B cell (primary cell): Measurements from ENCODE around the gene MCM10. TPM values are rescaled to one million over a fixed set of nuclear protein-coding genes. Genes with fewer than 3 reads are reported as not detected.

Source experiments
- ATAC-seq: fragments of 200-7000 bp; cut with Tn5 transposase; one replicate; pipeline ENCODE4 v1.10.0; 2021; ENCODE audit warnings: low read depth, mild to moderate bottlenecking, moderate number of reproducible peaks, moderate library complexity
- CTCF ChIA-PET: fragments of 350-600 bp; sonication (Branson Sonifier 250); formaldehyde crosslinking; loops from one replicate; lab custom pipeline; 2021; ENCODE audit warnings: antibody characterized with exemption, inconsistent platforms; lab: Charles Lee
- POLR2A ChIA-PET: fragments of 350-600 bp; sonication (Branson Sonifier 250); formaldehyde crosslinking; loops from one replicate; lab custom pipeline; 2021; ENCODE audit warnings: antibody characterized with exemption; lab: Charles Lee
- DNase-seq: peaks from one replicate; pipeline ENCODE4 v3.0.0; 2013
- H2AFZ ChIP-seq: 2 replicates; pipeline ENCODE4 v1.6.1; 2012; ENCODE audit warnings: mild to moderate bottlenecking, low read depth, low read length; ENCODE audit not compliant: insufficient read depth, poor library complexity, severe bottlenecking
- H3K27ac ChIP-seq, 2 donors: 1 replicate in 1 of 2; 2 replicates in 1 of 2; pipeline ENCODE4 v1.5.1; 2012 to 2013; ENCODE audit warnings: low read length in 2 of 2, mild to moderate bottlenecking in 2 of 2, moderate library complexity in 1 of 2
- H3K27me3 ChIP-seq, 4 experiments: fragments of 200-600 bp in 1 of 4; sonication (generic) in 1 of 4; replicated peaks in 1 of 4; 1 replicate in 2 of 4; 2 replicates in 2 of 4; pipeline versions ENCODE4 v1.6.1 to v1.7.0; 2013 to 2016; ENCODE audit warnings: low read length in 3 of 4, mild to moderate bottlenecking in 2 of 4, mixed read lengths in 1 of 4, moderate library complexity in 1 of 4; ENCODE audit not compliant: insufficient read depth in 4 of 4, control insufficient read depth in 3 of 4; ENCODE audit errors: control extremely low read depth in 1 of 4
- H3K36me3 ChIP-seq, 2 experiments: replicated peaks in 1 of 2; 1 replicate in 1 of 2; 2 replicates in 1 of 2; pipeline versions ENCODE4 v1.6.1 to v1.7.1; 2013; ENCODE audit warnings: low read length in 1 of 2; ENCODE audit not compliant: insufficient read depth in 2 of 2, control insufficient read depth in 1 of 2; ENCODE audit errors: control extremely low read depth in 1 of 2, extremely low read depth in 1 of 2
- H3K4me1 ChIP-seq, 2 donors: fragments of 200-600 bp in 1 of 2; sonication (generic) in 1 of 2; 1 replicate in 1 of 2; 2 replicates in 1 of 2; pipeline versions ENCODE4 v1.5.1 to v1.6.1; 2013 to 2017; ENCODE audit warnings: low read length in 2 of 2; ENCODE audit not compliant: control insufficient read depth in 2 of 2, insufficient read depth in 2 of 2
- H3K4me2 ChIP-seq: replicated peaks from 2 replicates; pipeline ENCODE3; 2012; ENCODE audit warnings: mild to moderate bottlenecking, low read depth, low read length; ENCODE audit not compliant: poor library complexity, severe bottlenecking
- H3K4me3 ChIP-seq, 5 experiments: fragments of 200-600 bp in 1 of 5; sonication (generic) in 1 of 5; 1 replicate in 3 of 5; 2 replicates in 2 of 5; pipeline versions ENCODE4 v1.5.1 to v1.7.0; 2011 to 2016; ENCODE audit warnings: low read length in 4 of 5, mild to moderate bottlenecking in 4 of 5, low read depth in 2 of 5, control low read depth in 1 of 5, moderate library complexity in 1 of 5; ENCODE audit not compliant: insufficient read depth in 1 of 5; ENCODE audit errors: control extremely low read depth in 1 of 5, extremely low read depth in 1 of 5
- H3K79me2 ChIP-seq: fragments of 200-600 bp; sonication (generic); one replicate; pipeline ENCODE4 v1.6.0; 2016; ENCODE audit warnings: low read length; ENCODE audit not compliant: control insufficient read depth, insufficient read depth
- H3K9ac ChIP-seq: fragments of 200-600 bp; sonication (generic); 2 replicates; pipeline ENCODE4 v1.6.1; 2017; ENCODE audit warnings: mild to moderate bottlenecking, low read length, moderate library complexity
- H3K9me3 ChIP-seq, 3 donors: one replicate each; pipeline versions ENCODE4 v1.6.1 to v1.7.1; 2013; ENCODE audit warnings: low read length in 2 of 3; ENCODE audit not compliant: control insufficient read depth in 2 of 3, insufficient read depth in 1 of 3; ENCODE audit errors: control extremely low read depth in 1 of 3
- H4K20me1 ChIP-seq: 2 replicates; pipeline ENCODE4 v1.6.0; 2012; ENCODE audit warnings: mild to moderate bottlenecking, low read length; ENCODE audit not compliant: insufficient read depth, control insufficient read depth, poor library complexity, severe bottlenecking
- H3K27ac Mint-ChIP-seq: one replicate; pipeline ENCODE4 v1.8.0; 2021; ENCODE audit warnings: mixed read lengths
- H3K27me3 Mint-ChIP-seq: one replicate; pipeline ENCODE4 v1.8.0; 2021; ENCODE audit warnings: mixed read lengths
- H3K4me1 Mint-ChIP-seq: one replicate; pipeline ENCODE4 v1.8.0; 2021; ENCODE audit warnings: mixed read lengths
- H3K4me3 Mint-ChIP-seq: one replicate; pipeline ENCODE4 v1.8.0; 2021; ENCODE audit warnings: mixed read lengths
- H3K9me3 Mint-ChIP-seq: one replicate; pipeline ENCODE4 v1.8.0; 2022; ENCODE audit warnings: mixed read lengths; ENCODE audit not compliant: insufficient read depth
- EZH2 ChIP-seq: IDR thresholded peaks from 2 replicates; pipeline ENCODE4 v1.6.1; 2012; ENCODE audit warnings: borderline replicate concordance, low read depth, mild to moderate bottlenecking, moderate library complexity, low read length; ENCODE audit not compliant: insufficient read depth, poor library complexity, severe bottlenecking
- WGBS: methylation state at CpG from one replicate; pipeline ENCODE4 v1.1.5; 2013; ENCODE audit warnings: missing lambda C conversion rate; ENCODE audit not compliant: insufficient coverage; 5-methylcytosine and 5-hydroxymethylcytosine counted together
- intact Hi-C: fragments of 100-400 bp; cut with micrococcal nuclease; formaldehyde crosslinking; loops from one replicate; pipeline ENCODE4 v1.10.0; 2022
- polyA plus RNA-seq: library from polyadenylated mRNA; depleted of rRNA; stranded (reverse); fragments of >200 nt; gene quantifications from 2 replicates; pipeline ENCODE4 v1.2.3, GENCODE V29; 2012
- total RNA-seq, 2 donors: library from RNA; stranded (reverse); fragments of 120-200 nt in 1 of 2; gene quantifications; 1 replicate in 1 of 2; 2 replicates in 1 of 2; pipeline versions ENCODE4 v1.2.3 to v1.2.4, GENCODE V29; 2013 to 2022
- TF ChIP-seq, protein P1 (sequence below): fragments of 200-600 bp; IDR thresholded peaks from one replicate; pipeline ENCODE4 v1.8.0; 2022; ENCODE audit warnings: antibody characterized with exemption, mild to moderate bottlenecking

The MCM10 gene
- total and polyA plus RNA-seq, 2 donors (not counting 1 experiment from before 2014, with no cell fraction given): 0.42 to 0.88 TPM

DNA sequence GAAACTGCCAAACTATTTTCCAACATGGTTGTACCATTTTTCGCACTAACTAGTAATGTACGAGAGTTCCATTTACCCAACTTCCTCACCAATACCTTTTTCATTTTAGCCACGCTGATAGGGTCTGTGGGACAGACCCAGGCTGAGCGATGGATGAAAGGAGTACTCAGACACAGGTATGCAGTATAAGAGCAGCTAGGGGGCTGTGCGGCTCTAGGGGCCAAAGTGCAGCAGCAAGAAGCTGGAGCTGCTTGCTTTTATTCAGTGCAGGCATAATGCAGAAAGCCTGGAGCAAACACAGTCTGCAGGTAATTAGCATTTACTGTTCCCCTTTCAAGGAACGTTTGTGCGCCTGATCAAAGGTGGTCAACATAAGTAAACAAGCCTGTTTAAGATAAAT is 51.8 kb downstream of the MCM10 start:
- ChIA-PET CTCF (no interaction called here), POLR2A (no interaction called here)
- TF ChIP-seq EZH2: no peak
- TF ChIP-seq, protein P1, sequence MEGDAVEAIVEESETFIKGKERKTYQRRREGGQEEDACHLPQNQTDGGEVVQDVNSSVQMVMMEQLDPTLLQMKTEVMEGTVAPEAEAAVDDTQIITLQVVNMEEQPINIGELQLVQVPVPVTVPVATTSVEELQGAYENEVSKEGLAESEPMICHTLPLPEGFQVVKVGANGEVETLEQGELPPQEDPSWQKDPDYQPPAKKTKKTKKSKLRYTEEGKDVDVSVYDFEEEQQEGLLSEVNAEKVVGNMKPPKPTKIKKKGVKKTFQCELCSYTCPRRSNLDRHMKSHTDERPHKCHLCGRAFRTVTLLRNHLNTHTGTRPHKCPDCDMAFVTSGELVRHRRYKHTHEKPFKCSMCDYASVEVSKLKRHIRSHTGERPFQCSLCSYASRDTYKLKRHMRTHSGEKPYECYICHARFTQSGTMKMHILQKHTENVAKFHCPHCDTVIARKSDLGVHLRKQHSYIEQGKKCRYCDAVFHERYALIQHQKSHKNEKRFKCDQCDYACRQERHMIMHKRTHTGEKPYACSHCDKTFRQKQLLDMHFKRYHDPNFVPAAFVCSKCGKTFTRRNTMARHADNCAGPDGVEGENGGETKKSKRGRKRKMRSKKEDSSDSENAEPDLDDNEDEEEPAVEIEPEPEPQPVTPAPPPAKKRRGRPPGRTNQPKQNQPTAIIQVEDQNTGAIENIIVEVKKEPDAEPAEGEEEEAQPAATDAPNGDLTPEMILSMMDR: no peak
- H3K4me2 ChIP-seq: no peak overlapping the region
- H3K9ac ChIP-seq: no peak overlapping the region
- Mint-ChIP-seq H3K9me3 (no peaks in the 10 kb centered on the region), H3K4me1 (no peaks in the 10 kb centered on the region), H3K4me3 (no peak overlapping the region), H3K27me3 (no peaks in the 10 kb centered on the region), H3K27ac (no peak overlapping the region)
- no peak overlapping the region for H3K27ac ChIP-seq
- intact Hi-C loops: no loop called here
- no peaks in the 10 kb centered on the region for H3K4me1 ChIP-seq
- no peak overlapping the region for H3K4me3 ChIP-seq
- WGBS: 77% methylated on average over 3 of the region's 7 CpGs
- H4K20me1 ChIP-seq: no peaks in the 10 kb centered on the region
- H3K79me2 ChIP-seq: no peaks in the 10 kb centered on the region
- no peaks in the 10 kb centered on the region for H3K36me3 ChIP-seq
- ATAC-seq (no peak), DNase-seq (no peak)
- no peaks in the 10 kb centered on the region for H3K27me3 ChIP-seq
- H3K9me3 ChIP-seq: no peaks in the 10 kb centered on the region
- H2AFZ ChIP-seq: no peak overlapping the region

DNA sequence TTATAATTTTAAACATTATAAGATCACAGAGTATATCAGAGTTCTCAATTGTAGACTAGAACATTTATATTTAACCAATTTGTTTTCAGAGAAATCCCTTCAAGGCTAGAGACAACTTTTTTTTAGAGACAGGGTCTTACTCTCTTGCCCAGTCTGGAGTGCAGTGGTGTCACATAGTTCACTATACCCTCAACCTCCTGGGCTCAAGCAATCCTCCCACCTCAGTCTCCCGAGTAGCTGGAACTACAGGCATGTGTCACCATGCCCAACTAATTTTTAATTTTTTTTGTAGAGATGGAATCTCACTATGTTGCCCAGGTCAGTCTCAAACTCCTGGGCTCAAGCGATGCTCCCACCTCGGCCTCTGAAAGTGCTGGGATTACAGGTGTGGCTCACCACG is 57.5 kb downstream of the MCM10 start:
- Histone ChIP-seq H2AFZ (no peak overlapping the region), H3K4me2 (no peak overlapping the region), H3K27me3 (no peaks in the 10 kb centered on the region), H3K4me3 (no peak overlapping the region), H3K36me3 (no peaks in the 10 kb centered on the region), H3K9me3 (no peaks in the 10 kb centered on the region), H3K4me1 (no peaks in the 10 kb centered on the region), H3K27ac (no peak overlapping the region), H4K20me1 (no peaks in the 10 kb centered on the region), H3K79me2 (no peaks in the 10 kb centered on the region), H3K9ac (no peak overlapping the region)
- ChIA-PET CTCF (no interaction called here), POLR2A (no interaction called here)
- no peak for ATAC-seq
- Mint-ChIP-seq H3K27me3 (no peaks in the 10 kb centered on the region), H3K4me3 (no peak overlapping the region), H3K4me1 (no peaks in the 10 kb centered on the region), H3K9me3 (no peaks in the 10 kb centered on the region), H3K27ac (no peak overlapping the region)
- WGBS: no CpG with 5 or more reads among the region's 4 CpGs
- TF ChIP-seq EZH2: no peak
- DNase-seq: no peak
- intact Hi-C loops: no loop called here
